Lower lobe of right lung (tissue), 2 donors: ENCODE results near the gene FAM53B. TPM values are rescaled to one million over a fixed set of nuclear protein-coding genes. Genes with fewer than 3 reads are reported as not detected.

Source experiments
- ATAC-seq, 2 donors: fragments of 200-7000 bp; cut with Tn5 transposase; one replicate each; pipeline ENCODE4 v1.9.1; 2020 to 2022; ENCODE audit warnings: mild to moderate bottlenecking in 2 of 2, moderate library complexity in 2 of 2
- DNase-seq: peaks from one replicate; pipeline ENCODE4 v3.0.0-alpha.2; 2020
- H3K27ac ChIP-seq: fragments of 200-600 bp; one replicate; pipeline ENCODE4 v1.8.0; 2022
- H3K27me3 ChIP-seq: fragments of 200-600 bp; one replicate; pipeline ENCODE4 v1.8.0; 2022; ENCODE audit warnings: low read depth
- H3K36me3 ChIP-seq: fragments of 200-600 bp; one replicate; pipeline ENCODE4 v1.8.0; 2022; ENCODE audit warnings: mild to moderate bottlenecking
- H3K4me1 ChIP-seq: fragments of 200-600 bp; one replicate; pipeline ENCODE4 v1.8.0; 2022
- H3K4me3 ChIP-seq: fragments of 200-600 bp; one replicate; pipeline ENCODE4 v1.8.0; 2022; ENCODE audit warnings: mild to moderate bottlenecking
- H3K9me3 ChIP-seq: fragments of 200-600 bp; one replicate; pipeline ENCODE4 v1.8.0; 2022
- CTCF ChIP-seq: fragments of 200-600 bp; IDR thresholded peaks from one replicate; pipeline ENCODE4 v1.8.0; 2022; ENCODE audit warnings: antibody characterized with exemption, mild to moderate bottlenecking
- intact Hi-C: fragments of 100-400 bp; cut with DNase I; formaldehyde crosslinking; loops from one replicate; pipeline ENCODE4 v1.11.0; 2022
- total RNA-seq: library from RNA; stranded (reverse); fragmentation: NEBNext Ultra II Directional; extraction: Animal tissue kit (Norgen Biotek cat#: 25700); gene quantifications from one replicate; pipeline ENCODE4 v1.2.1, GENCODE V29; 2021
- donor health status: DM: no; HTN: yes; CAD: no; lungs with severe emphysema.

The FAM53B gene
- total RNA-seq, 1 donor from 2014 or later: 40.7 TPM

GRCh38 chr10:124632566-124632965 lies 111.6 kb downstream of the FAM53B start:
- Histone ChIP-seq H3K4me3 (peak overlapping the region; percentile 11), H3K9me3 (no peaks in the 10 kb centered on the region), H3K4me1 (peaks cover 71% of the 10 kb centered on the region), H3K27ac (peak overlapping the region; percentile 80), H3K36me3 (no peaks in the 10 kb centered on the region), H3K27me3 (no peaks in the 10 kb centered on the region)
- DNase-seq (no peak), ATAC-seq (peak; percentile 45 to 53)
- intact Hi-C loops: loop anchor here (10.0 kb wide), 1 partner anchor 112 kb away; the partner anchor contains the start of gene FAM53B
- no peak for TF ChIP-seq CTCF

- intact Hi-C loops: loop anchor here (10.0 kb wide), 1 partner anchor 113 kb away; the partner anchor contains the start of gene FAM53B
- peak overlapping the region; percentile 11 for H3K4me3 ChIP-seq
These were observed 112.1 kb downstream of the FAM53B start for GRCh38 chr10:124632064-124632531.

GRCh38 chr10:124630551-124630950 lies 113.6 kb downstream of the FAM53B start:
- DNase-seq (no peak), ATAC-seq (no peak)
- Histone ChIP-seq H3K36me3 (no peaks in the 10 kb centered on the region), H3K4me3 (no peak overlapping the region), H3K4me1 (peaks cover 77% of the 10 kb centered on the region), H3K27ac (peak overlapping the region; percentile 80), H3K27me3 (no peaks in the 10 kb centered on the region), H3K9me3 (no peaks in the 10 kb centered on the region)
- intact Hi-C loops: loop anchor here (10.0 kb wide), 1 partner anchor 114 kb away; the partner anchor contains the start of gene FAM53B
- no peak for TF ChIP-seq CTCF

More at GRCh38 chr10:124632064-124632531, 112.1 kb downstream of the FAM53B start:
- H3K27me3 ChIP-seq: no peaks in the 10 kb centered on the region
- H3K27ac ChIP-seq: peak overlapping the region; percentile 80
- H3K36me3 ChIP-seq: no peaks in the 10 kb centered on the region
- DNase-seq (peak; percentile 89), ATAC-seq (peak; percentile 91 to 94)
- no peaks in the 10 kb centered on the region for H3K9me3 ChIP-seq
- H3K4me1 ChIP-seq: peaks cover 71% of the 10 kb centered on the region
- TF ChIP-seq CTCF: peak; percentile 67

- DNase-seq (no peak), ATAC-seq (no peak)
- H3K4me3 ChIP-seq: no peak overlapping the region
- no peak for TF ChIP-seq CTCF
- peaks cover 78% of the 10 kb centered on the region for H3K4me1 ChIP-seq
- H3K27me3 ChIP-seq: no peaks in the 10 kb centered on the region
- H3K27ac ChIP-seq: peak overlapping the region; percentile 36
- intact Hi-C loops: loop anchor here (10.0 kb wide), 1 partner anchor 115 kb away; the partner anchor contains the start of gene FAM53B
- no peaks in the 10 kb centered on the region for H3K36me3 ChIP-seq
- H3K9me3 ChIP-seq: no peaks in the 10 kb centered on the region
These were observed 114.3 kb downstream of the FAM53B start for GRCh38 chr10:124629842-124630241.

DNA sequence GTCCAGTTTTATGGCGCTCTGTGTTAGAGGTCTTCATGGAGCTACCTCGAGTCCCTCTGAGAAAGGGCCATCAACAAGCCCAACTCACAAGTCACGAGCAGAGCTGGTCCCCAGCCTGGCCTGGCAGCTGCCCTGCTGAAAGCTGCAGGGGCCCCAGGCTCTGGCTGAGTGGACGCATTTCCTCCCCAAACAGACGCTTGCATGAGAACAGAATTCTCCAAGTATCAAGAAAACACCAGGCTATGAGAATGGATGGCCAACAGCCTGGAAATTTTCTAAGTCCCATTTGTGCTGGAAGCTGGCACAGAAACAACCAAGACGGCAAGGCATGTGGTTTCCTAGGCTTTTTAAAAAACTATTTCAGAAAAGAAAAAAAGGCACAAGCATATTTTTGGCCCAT lies 114.8 kb downstream of the FAM53B start:
- DNase-seq (no peak), ATAC-seq (no peak)
- no peak for TF ChIP-seq CTCF
- no peaks in the 10 kb centered on the region for H3K9me3 ChIP-seq
- intact Hi-C loops: no loop called here
- H3K27me3 ChIP-seq: no peaks in the 10 kb centered on the region
- no peaks in the 10 kb centered on the region for H3K36me3 ChIP-seq
- H3K27ac ChIP-seq: peak overlapping the region; percentile 36
- H3K4me1 ChIP-seq: peaks cover 78% of the 10 kb centered on the region
- no peak overlapping the region for H3K4me3 ChIP-seq
